HEK293T (cell line): ENCODE measurements around the gene KRTAP19-8.

Experiments used
- ARNT ChIP-seq: fragments of 450-650 bp; IDR thresholded peaks from 2 replicates; pipeline ENCODE4 v1.6.1; 2017; ENCODE audit warnings: mild to moderate bottlenecking
- BHLHE40 ChIP-seq: fragments of 450-650 bp; IDR thresholded peaks from 2 replicates; pipeline ENCODE4 v1.6.1; 2016; ENCODE audit warnings: mild to moderate bottlenecking, moderate library complexity, borderline replicate concordance
- ELF4 ChIP-seq: fragments of 450-650 bp; IDR thresholded peaks from 2 replicates; pipeline ENCODE4 v1.6.1; 2017; ENCODE audit warnings: antibody characterized with exemption
- FOXK2 ChIP-seq: fragments of 450-650 bp; IDR thresholded peaks from 2 replicates; pipeline ENCODE4 v1.6.1; 2016; ENCODE audit warnings: mild to moderate bottlenecking
- FOXM1 ChIP-seq: fragments of 450-650 bp; IDR thresholded peaks from 2 replicates; pipeline ENCODE4 v1.6.1; 2017; ENCODE audit warnings: mild to moderate bottlenecking, borderline replicate concordance
- HDGF ChIP-seq: fragments of 450-650 bp; IDR thresholded peaks from 2 replicates; pipeline ENCODE4 v1.6.1; 2017; ENCODE audit warnings: antibody characterized with exemption, borderline replicate concordance
- L3MBTL2 ChIP-seq: fragments of 450-650 bp; conservative IDR thresholded peaks from 2 replicates; pipeline ENCODE4 v1.6.1; 2016; ENCODE audit warnings: mild to moderate bottlenecking
- SP1 ChIP-seq: fragments of 450-650 bp; IDR thresholded peaks from 2 replicates; pipeline ENCODE4 v1.6.1; 2017
- SUZ12 ChIP-seq: fragments of 450-650 bp; IDR thresholded peaks from 2 replicates; pipeline ENCODE4 v1.6.1; 2016; ENCODE audit warnings: mild to moderate bottlenecking
- TARDBP ChIP-seq: fragments of 450-650 bp; IDR thresholded peaks from 2 replicates; pipeline ENCODE4 v1.6.1; 2016
- ZNF384 ChIP-seq: fragments of 450-650 bp; IDR thresholded peaks from 2 replicates; pipeline ENCODE4 v1.6.1; 2016

- TF ChIP-seq ZNF384: no peak
- no peak for TF ChIP-seq L3MBTL2
- no peak for TF ChIP-seq BHLHE40
- no peak for TF ChIP-seq SP1
- no peak for TF ChIP-seq ARNT
- no peak for TF ChIP-seq SUZ12
- no peak for TF ChIP-seq FOXM1
- TF ChIP-seq HDGF: no peak
- no peak for TF ChIP-seq TARDBP
- TF ChIP-seq ELF4: no peak
- no peak for TF ChIP-seq FOXK2
Measured at GRCh38 chr21:31064803-31065202, 26.5 kb upstream of the KRTAP19-8 start.
